HEK293 (cell line): ENCODE measurements around the gene RRBP1.

Source experiments
- CTCF ChIA-PET: fragments of 350-600 bp; formaldehyde crosslinking; extraction: SDS; loops from one replicate; lab custom pipeline; 2021; ENCODE audit warnings: antibody characterized with exemption; lab: Yijun Ruan, JAX
- POLR2A ChIA-PET: fragments of 300-600 bp; formaldehyde crosslinking; extraction: SDS; loops from one replicate; lab custom pipeline; 2020; ENCODE audit warnings: antibody characterized with exemption, inconsistent platforms; lab: Yijun Ruan, JAX
- H3K27ac ChIP-seq: fragments of 200-500 bp; sonication (Bioruptor generic); 2 replicates; pipeline ENCODE4 v1.5.1; 2014; ENCODE audit warnings: low read depth, low read length, control low read depth, inconsistent platforms; ENCODE audit errors: extremely low read depth
- H3K36me3 ChIP-seq, 2 experiments: fragments of 200-500 bp in 1 of 2; sonication (Bioruptor generic) in 1 of 2; 1 replicate in 1 of 2; 2 replicates in 1 of 2; pipeline ENCODE4 v1.5.1; 2014 to 2017; ENCODE audit warnings: inconsistent platforms in 2 of 2, low read length in 2 of 2; ENCODE audit not compliant: control insufficient read depth in 2 of 2, insufficient read depth in 1 of 2
- H3K4me1 ChIP-seq: fragments of 200-500 bp; sonication (Bioruptor generic); 2 replicates; pipeline ENCODE4 v1.5.1; 2014; ENCODE audit warnings: mild to moderate bottlenecking, low read length, inconsistent platforms; ENCODE audit not compliant: control insufficient read depth, insufficient read depth
- H3K4me3 ChIP-seq: 2 replicates; pipeline ENCODE4 v1.5.1; 2011; ENCODE audit warnings: low read depth, mild to moderate bottlenecking, control low read depth, low read length, moderate library complexity
- H3K9me3 ChIP-seq: fragments of 200-500 bp; sonication (Bioruptor generic); 2 replicates; pipeline ENCODE4 v1.5.1; 2014; ENCODE audit warnings: low read depth, low read length, inconsistent platforms; ENCODE audit not compliant: control insufficient read depth, insufficient read depth
- GFI1B ChIP-seq: fragments of 450-650 bp; formaldehyde crosslinking; IDR thresholded peaks from 2 replicates; pipeline ENCODE4 v1.5.1; 2016; ENCODE audit warnings: missing biosample characterization, missing genetic modification characterization
- IKZF3 ChIP-seq: fragments of 450-650 bp; IDR thresholded peaks from 2 replicates; pipeline ENCODE4 v1.5.0; 2018; ENCODE audit warnings: missing biosample characterization, mild to moderate bottlenecking, missing genetic modification characterization, moderate library complexity
- RBAK ChIP-seq: fragments of 450-650 bp; formaldehyde crosslinking; IDR thresholded peaks from 2 replicates; pipeline ENCODE4 v1.5.1; 2016; ENCODE audit warnings: missing biosample characterization, missing genetic modification characterization
- ZBTB21 ChIP-seq: fragments of 450-650 bp; formaldehyde crosslinking; IDR thresholded peaks from 2 replicates; pipeline ENCODE4 v1.5.1; 2017; ENCODE audit warnings: missing biosample characterization, missing genetic modification characterization
- ZFP69B ChIP-seq: fragments of 450-650 bp; formaldehyde crosslinking; IDR thresholded peaks from 2 replicates; pipeline ENCODE4 v1.5.1; 2016; ENCODE audit warnings: missing biosample characterization, missing genetic modification characterization
- ZNF138 ChIP-seq: fragments of 450-650 bp; formaldehyde crosslinking; IDR thresholded peaks from 2 replicates; pipeline ENCODE4 v1.5.1; 2016; ENCODE audit warnings: missing biosample characterization, missing genetic modification characterization, borderline replicate concordance
- ZNF302 ChIP-seq: fragments of 450-650 bp; formaldehyde crosslinking; IDR thresholded peaks from 2 replicates; pipeline ENCODE4 v1.5.1; 2016; ENCODE audit warnings: missing biosample characterization, missing genetic modification characterization, low read depth
- ZNF335 ChIP-seq: fragments of 450-650 bp; formaldehyde crosslinking; conservative IDR thresholded peaks from 2 replicates; pipeline ENCODE4 v1.5.1; 2016; ENCODE audit warnings: missing biosample characterization, missing genetic modification characterization
- ZNF391 ChIP-seq: fragments of 450-650 bp; formaldehyde crosslinking; IDR thresholded peaks from 2 replicates; pipeline ENCODE4 v1.5.1; 2016; ENCODE audit warnings: low read depth, missing biosample characterization, missing genetic modification characterization, borderline replicate concordance
- ZNF394 ChIP-seq: fragments of 450-650 bp; formaldehyde crosslinking; IDR thresholded peaks from 2 replicates; pipeline ENCODE4 v1.5.1; 2016; ENCODE audit warnings: missing biosample characterization, missing genetic modification characterization, mild to moderate bottlenecking, moderate library complexity, borderline replicate concordance
- ZNF830 ChIP-seq: fragments of 450-650 bp; IDR thresholded peaks from 2 replicates; pipeline ENCODE4 v1.5.0; 2018; ENCODE audit warnings: missing biosample characterization, missing genetic modification characterization, low read depth, mild to moderate bottlenecking, moderate library complexity
- TF ChIP-seq, protein P1 (sequence below): fragments of 450-650 bp; formaldehyde crosslinking; IDR thresholded peaks from 2 replicates; pipeline ENCODE4 v1.5.1; 2016; ENCODE audit warnings: missing biosample characterization, missing genetic modification characterization
- TF ChIP-seq, protein P2 (sequence below): fragments of 450-650 bp; formaldehyde crosslinking; IDR thresholded peaks from 2 replicates; pipeline ENCODE4 v1.5.1; 2016; ENCODE audit warnings: missing biosample characterization, missing genetic modification characterization

The RRBP1 gene

DNA sequence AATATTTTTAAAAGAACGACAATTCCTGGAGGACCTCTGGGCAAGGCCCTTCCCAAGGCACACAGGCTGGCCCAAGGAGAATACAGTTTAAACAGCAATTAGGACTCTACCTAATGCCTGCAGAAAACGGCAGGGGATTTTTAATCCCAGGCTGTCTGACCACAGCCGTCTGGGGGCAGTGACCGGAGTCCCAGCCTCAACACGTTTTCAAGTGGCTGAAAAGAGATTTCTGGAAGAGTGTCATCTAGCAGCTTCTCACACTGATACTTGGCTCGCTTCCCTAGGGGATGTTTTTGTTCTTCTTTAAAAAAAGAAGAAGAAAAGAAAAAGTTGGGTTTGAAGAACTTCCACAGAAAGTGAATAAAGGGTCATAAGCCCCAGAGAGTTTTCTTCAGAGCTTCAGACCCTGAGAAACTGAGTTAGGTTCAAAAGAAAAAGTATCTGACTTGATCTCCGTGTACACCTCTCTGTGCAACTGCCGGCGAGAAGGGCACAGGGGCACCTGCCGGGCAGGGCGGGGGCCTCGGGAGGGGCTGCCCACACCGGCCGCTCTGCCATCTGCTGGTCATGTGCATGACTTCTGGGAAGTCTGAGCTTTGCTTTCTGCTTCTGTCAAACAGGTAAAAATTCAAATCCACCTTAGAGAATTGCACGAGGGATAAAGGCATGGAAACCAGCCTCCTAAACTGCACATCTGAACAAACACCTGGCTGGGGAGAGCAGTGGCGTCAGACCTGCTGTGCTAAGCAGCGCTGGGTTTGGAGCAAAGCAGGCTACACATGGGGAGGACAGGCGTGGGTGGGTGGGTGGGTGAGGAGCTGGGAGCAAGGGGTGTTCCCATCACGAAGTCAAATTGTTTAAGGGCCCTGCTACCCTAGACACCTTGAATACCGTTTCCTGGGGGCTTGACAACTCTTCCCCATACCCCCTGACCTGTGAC, 33.0 kb downstream of the RRBP1 start:
- TF ChIP-seq ZNF335 (tag by site-specific recombination) = 0 out of 2 replicates have a peak, but pooled peaks have one; percentile 13
- no peak for TF ChIP-seq ZNF302
- CTCF ChIA-PET = interaction anchor here (0.7 to 1.8 kb wide), 9 partner anchors 8 to 290 kb away, joined by 3 to 5 read pairs (median 3); partner anchors contain the start of gene RRBP1
- no peaks in the 10 kb centered on the region for H3K9me3 ChIP-seq
- no peak overlapping the region for H3K27ac ChIP-seq
- H3K36me3 ChIP-seq = peaks cover 0 to 11% of the 10 kb centered on the region in 2 experiments; a peak in 1 of 3 replicates
- POLR2A ChIA-PET = no interaction called here
- H3K4me3 ChIP-seq = no peak overlapping the region
- H3K4me1 ChIP-seq = peaks cover 8% of the 10 kb centered on the region; the same call in 1 of the 2 replicates

DNA sequence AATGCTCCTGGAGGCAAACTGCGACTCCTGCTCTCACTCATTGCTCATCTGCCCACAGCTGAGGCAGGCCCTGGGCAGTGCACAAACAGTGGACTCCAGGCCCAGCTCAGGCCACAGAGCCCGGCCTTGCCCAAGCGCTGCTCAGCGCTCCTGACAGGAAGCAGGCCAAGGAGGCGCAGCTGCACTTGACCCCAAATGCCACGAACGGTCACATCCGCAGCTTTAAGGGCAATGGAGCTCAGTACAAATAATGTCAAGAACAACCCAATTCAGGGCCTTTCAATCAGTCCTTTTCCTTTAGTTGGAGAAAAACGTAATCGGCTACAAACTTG, 33.8 kb downstream of the RRBP1 start:
- Histone ChIP-seq H3K4me3 (no peak overlapping the region), H3K4me1 (peaks cover 8% of the 10 kb centered on the region; the same call in 1 of the 2 replicates), H3K27ac (no peak overlapping the region), H3K9me3 (no peaks in the 10 kb centered on the region), H3K36me3 (peaks cover 0 to 12% of the 10 kb centered on the region in 2 experiments; a peak in 1 of 3 replicates)
- POLR2A ChIA-PET = interaction anchor here (1.2 kb wide), 1 partner anchor 34 kb away, joined by 3 read pairs; the partner anchor contains the start of gene RRBP1
- CTCF ChIA-PET = interaction anchor here (0.7 to 1.8 kb wide), 6 partner anchors 9 to 291 kb away, joined by 3 to 5 read pairs (median 4); partner anchors contain the start of gene RRBP1
- TF ChIP-seq ZNF830 (tag by site-specific recombination) = no peak
- no peak for TF ChIP-seq RBAK
- no peak for TF ChIP-seq ZFP69B (tag by site-specific recombination)
- no peak for TF ChIP-seq ZNF391 (tag by site-specific recombination)
- no peak for TF ChIP-seq ZNF394 (tag by site-specific recombination)
- TF ChIP-seq, protein P1, sequence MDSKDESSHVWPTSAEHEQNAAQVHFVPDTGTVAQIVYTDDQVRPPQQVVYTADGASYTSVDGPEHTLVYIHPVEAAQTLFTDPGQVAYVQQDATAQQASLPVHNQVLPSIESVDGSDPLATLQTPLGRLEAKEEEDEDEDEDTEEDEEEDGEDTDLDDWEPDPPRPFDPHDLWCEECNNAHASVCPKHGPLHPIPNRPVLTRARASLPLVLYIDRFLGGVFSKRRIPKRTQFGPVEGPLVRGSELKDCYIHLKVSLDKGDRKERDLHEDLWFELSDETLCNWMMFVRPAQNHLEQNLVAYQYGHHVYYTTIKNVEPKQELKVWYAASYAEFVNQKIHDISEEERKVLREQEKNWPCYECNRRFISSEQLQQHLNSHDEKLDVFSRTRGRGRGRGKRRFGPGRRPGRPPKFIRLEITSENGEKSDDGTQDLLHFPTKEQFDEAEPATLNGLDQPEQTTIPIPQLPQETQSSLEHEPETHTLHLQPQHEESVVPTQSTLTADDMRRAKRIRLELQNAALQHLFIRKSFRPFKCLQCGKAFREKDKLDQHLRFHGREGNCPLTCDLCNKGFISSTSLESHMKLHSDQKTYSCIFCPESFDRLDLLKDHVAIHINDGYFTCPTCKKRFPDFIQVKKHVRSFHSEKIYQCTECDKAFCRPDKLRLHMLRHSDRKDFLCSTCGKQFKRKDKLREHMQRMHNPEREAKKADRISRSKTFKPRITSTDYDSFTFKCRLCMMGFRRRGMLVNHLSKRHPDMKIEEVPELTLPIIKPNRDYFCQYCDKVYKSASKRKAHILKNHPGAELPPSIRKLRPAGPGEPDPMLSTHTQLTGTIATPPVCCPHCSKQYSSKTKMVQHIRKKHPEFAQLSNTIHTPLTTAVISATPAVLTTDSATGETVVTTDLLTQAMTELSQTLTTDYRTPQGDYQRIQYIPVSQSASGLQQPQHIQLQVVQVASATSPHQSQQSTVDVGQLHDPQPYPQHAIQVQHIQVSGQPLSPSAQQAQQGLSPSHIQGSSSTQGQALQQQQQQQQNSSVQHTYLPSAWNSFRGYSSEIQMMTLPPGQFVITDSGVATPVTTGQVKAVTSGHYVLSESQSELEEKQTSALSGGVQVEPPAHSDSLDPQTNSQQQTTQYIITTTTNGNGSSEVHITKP (tag by site-specific recombination) = no peak
- no peak for TF ChIP-seq GFI1B
- TF ChIP-seq IKZF3 (tag by site-specific recombination) = no peak
- no peak for TF ChIP-seq ZNF138
- TF ChIP-seq, protein P2, sequence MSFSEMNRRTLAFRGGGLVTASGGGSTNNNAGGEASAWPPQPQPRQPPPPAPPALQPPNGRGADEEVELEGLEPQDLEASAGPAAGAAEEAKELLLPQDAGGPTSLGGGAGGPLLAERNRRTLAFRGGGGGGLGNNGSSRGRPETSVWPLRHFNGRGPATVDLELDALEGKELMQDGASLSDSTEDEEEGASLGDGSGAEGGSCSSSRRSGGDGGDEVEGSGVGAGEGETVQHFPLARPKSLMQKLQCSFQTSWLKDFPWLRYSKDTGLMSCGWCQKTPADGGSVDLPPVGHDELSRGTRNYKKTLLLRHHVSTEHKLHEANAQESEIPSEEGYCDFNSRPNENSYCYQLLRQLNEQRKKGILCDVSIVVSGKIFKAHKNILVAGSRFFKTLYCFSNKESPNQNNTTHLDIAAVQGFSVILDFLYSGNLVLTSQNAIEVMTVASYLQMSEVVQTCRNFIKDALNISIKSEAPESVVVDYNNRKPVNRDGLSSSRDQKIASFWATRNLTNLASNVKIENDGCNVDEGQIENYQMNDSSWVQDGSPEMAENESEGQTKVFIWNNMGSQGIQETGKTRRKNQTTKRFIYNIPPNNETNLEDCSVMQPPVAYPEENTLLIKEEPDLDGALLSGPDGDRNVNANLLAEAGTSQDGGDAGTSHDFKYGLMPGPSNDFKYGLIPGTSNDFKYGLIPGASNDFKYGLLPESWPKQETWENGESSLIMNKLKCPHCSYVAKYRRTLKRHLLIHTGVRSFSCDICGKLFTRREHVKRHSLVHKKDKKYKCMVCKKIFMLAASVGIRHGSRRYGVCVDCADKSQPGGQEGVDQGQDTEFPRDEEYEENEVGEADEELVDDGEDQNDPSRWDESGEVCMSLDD = no peak
- no peak for TF ChIP-seq ZBTB21 (tag by site-specific recombination)
